Measurements from ENCODE around the gene HEPACAM.

- TF ChIP-seq, protein P1, sequence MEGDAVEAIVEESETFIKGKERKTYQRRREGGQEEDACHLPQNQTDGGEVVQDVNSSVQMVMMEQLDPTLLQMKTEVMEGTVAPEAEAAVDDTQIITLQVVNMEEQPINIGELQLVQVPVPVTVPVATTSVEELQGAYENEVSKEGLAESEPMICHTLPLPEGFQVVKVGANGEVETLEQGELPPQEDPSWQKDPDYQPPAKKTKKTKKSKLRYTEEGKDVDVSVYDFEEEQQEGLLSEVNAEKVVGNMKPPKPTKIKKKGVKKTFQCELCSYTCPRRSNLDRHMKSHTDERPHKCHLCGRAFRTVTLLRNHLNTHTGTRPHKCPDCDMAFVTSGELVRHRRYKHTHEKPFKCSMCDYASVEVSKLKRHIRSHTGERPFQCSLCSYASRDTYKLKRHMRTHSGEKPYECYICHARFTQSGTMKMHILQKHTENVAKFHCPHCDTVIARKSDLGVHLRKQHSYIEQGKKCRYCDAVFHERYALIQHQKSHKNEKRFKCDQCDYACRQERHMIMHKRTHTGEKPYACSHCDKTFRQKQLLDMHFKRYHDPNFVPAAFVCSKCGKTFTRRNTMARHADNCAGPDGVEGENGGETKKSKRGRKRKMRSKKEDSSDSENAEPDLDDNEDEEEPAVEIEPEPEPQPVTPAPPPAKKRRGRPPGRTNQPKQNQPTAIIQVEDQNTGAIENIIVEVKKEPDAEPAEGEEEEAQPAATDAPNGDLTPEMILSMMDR (IDR thresholded peaks at IDR 0.05): no peak
- no peak for TF ChIP-seq POLR2A (IDR thresholded peaks at IDR 0.05)
Measured at GRCh38 chr11:124899383-124900145, 36.3 kb downstream of the HEPACAM start.

Measured in right lobe of liver (tissue), 4 donors.